ENCODE results near the gene SRPX2. TPM values are rescaled to one million over a fixed set of nuclear protein-coding genes. Genes with fewer than 3 reads are reported as not detected.

The SRPX2 gene
- total RNA-seq, 1 experiment from 2014 or later: 31.5 TPM

DNA sequence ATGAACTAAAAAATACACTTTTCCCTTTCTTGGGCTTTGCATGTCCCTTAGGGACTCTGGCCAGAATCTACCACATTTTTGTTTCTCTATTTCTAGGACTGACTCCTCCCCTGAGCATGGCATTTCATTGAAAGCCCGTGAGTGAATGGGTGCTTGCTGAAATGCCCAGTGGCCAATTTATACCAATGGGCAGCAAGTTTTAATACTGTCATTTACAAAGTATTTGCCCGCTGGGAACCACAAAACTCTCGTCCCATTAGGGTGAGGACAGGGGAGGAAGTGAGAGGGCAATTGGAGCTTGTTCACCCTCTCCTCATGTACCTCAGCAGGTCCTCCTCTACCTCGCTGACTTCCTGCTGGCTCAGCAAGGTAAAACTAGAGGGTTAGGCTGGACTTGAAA, 1.1 kb downstream of the SRPX2 start:
- no peak for DNase-seq
- peaks cover 25% of the 10 kb centered on the region for H3K36me3 Mint-ChIP-seq (ENCODE audit: insufficient read depth, unreplicated experiment)
- H3K9me3 Mint-ChIP-seq (ENCODE audit: low read depth, unreplicated experiment): no peaks in the 10 kb centered on the region
- CTCF ChIA-PET: interaction anchor here (1.2 kb wide), 1 partner anchor 26 kb away, joined by 3 read pairs; no protein-coding TSS in a partner anchor
- H3K27me3 Mint-ChIP-seq (ENCODE audit: unreplicated experiment): no peaks in the 10 kb centered on the region
- peak overlapping the region; percentile 70 for H3K4me3 Mint-ChIP-seq (ENCODE audit: low read depth, unreplicated experiment)
- TF ChIP-seq, protein P1, sequence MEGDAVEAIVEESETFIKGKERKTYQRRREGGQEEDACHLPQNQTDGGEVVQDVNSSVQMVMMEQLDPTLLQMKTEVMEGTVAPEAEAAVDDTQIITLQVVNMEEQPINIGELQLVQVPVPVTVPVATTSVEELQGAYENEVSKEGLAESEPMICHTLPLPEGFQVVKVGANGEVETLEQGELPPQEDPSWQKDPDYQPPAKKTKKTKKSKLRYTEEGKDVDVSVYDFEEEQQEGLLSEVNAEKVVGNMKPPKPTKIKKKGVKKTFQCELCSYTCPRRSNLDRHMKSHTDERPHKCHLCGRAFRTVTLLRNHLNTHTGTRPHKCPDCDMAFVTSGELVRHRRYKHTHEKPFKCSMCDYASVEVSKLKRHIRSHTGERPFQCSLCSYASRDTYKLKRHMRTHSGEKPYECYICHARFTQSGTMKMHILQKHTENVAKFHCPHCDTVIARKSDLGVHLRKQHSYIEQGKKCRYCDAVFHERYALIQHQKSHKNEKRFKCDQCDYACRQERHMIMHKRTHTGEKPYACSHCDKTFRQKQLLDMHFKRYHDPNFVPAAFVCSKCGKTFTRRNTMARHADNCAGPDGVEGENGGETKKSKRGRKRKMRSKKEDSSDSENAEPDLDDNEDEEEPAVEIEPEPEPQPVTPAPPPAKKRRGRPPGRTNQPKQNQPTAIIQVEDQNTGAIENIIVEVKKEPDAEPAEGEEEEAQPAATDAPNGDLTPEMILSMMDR (IDR thresholded peaks at IDR 0.05; ENCODE audit: unreplicated experiment): no peak
- BruUV-seq (replicated peaks): no TSS peak
- H3K27ac Mint-ChIP-seq (ENCODE audit: unreplicated experiment): peak overlapping the region; percentile 65
- intact Hi-C loops (cut with micrococcal nuclease; ENCODE audit: unreplicated experiment): no loop called here
- peaks cover 59% of the 10 kb centered on the region for H3K4me1 Mint-ChIP-seq (ENCODE audit: low read depth, unreplicated experiment)

DNA sequence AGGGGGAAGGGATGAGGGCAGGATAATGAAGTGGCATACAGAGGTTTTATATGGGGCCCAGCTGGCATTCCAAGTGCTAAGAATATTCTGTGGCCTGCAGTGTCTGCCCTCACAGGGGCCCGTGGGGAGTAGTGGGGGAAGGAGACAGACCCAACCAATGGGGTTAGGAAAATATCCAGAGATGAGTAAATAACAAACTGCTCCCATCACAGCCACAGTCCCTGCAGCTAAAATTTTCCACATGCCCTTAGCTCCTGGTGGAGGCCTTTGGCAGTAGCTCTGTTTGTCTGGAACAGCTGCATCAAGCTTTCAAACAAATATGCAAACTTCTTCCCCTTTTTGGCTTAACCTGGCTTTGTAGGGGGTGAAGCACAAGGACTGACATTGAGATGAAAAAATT, 3.1 kb downstream of the SRPX2 start:
- peaks cover 32% of the 10 kb centered on the region for H3K36me3 Mint-ChIP-seq (ENCODE audit: insufficient read depth, unreplicated experiment)
- TF ChIP-seq, protein P1 (IDR thresholded peaks at IDR 0.05; ENCODE audit: unreplicated experiment): no peak
- no peaks in the 10 kb centered on the region for H3K9me3 Mint-ChIP-seq (ENCODE audit: low read depth, unreplicated experiment)
- DNase-seq: no peak
- CTCF ChIA-PET: no interaction called here
- intact Hi-C loops (cut with micrococcal nuclease; ENCODE audit: unreplicated experiment): no loop called here
- no peak overlapping the region for H3K4me3 Mint-ChIP-seq (ENCODE audit: low read depth, unreplicated experiment)
- BruUV-seq (replicated peaks): no TSS peak
- H3K4me1 Mint-ChIP-seq (ENCODE audit: low read depth, unreplicated experiment): peaks cover 68% of the 10 kb centered on the region
- no peaks in the 10 kb centered on the region for H3K27me3 Mint-ChIP-seq (ENCODE audit: unreplicated experiment)
- H3K27ac Mint-ChIP-seq (ENCODE audit: unreplicated experiment): no peak overlapping the region

DNA sequence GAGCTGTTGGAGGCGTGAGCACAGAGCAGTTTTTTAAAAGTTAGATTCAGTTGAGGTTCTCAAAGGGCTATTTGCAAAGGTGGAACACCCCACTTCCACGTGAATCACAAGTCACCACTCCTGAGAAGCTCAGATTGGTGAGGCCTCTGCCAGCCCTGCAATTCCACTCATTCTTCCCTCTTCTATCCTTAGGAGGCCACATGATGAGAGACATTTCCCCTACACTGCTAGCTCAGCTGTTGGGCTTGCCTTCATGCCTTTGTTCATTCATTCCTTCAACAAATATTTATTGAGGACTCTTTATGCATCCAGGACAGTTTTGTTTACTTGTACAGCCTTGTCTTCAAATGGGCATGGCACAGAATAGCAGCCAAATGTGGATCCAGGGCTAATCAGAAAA, 3.7 kb downstream of the SRPX2 start:
- Mint-ChIP-seq H3K36me3 (ENCODE audit: insufficient read depth, unreplicated experiment) (peaks cover 33% of the 10 kb centered on the region), H3K4me3 (ENCODE audit: low read depth, unreplicated experiment) (no peak overlapping the region), H3K27ac (ENCODE audit: unreplicated experiment) (no peak overlapping the region), H3K4me1 (ENCODE audit: low read depth, unreplicated experiment) (peaks cover 68% of the 10 kb centered on the region), H3K9me3 (ENCODE audit: low read depth, unreplicated experiment) (no peaks in the 10 kb centered on the region), H3K27me3 (ENCODE audit: unreplicated experiment) (no peaks in the 10 kb centered on the region)
- TF ChIP-seq, protein P1 (IDR thresholded peaks at IDR 0.05; ENCODE audit: unreplicated experiment): no peak
- BruUV-seq (replicated peaks): no TSS peak
- intact Hi-C loops (cut with micrococcal nuclease; ENCODE audit: unreplicated experiment): no loop called here
- CTCF ChIA-PET: no interaction called here
- DNase-seq: no peak

DNA sequence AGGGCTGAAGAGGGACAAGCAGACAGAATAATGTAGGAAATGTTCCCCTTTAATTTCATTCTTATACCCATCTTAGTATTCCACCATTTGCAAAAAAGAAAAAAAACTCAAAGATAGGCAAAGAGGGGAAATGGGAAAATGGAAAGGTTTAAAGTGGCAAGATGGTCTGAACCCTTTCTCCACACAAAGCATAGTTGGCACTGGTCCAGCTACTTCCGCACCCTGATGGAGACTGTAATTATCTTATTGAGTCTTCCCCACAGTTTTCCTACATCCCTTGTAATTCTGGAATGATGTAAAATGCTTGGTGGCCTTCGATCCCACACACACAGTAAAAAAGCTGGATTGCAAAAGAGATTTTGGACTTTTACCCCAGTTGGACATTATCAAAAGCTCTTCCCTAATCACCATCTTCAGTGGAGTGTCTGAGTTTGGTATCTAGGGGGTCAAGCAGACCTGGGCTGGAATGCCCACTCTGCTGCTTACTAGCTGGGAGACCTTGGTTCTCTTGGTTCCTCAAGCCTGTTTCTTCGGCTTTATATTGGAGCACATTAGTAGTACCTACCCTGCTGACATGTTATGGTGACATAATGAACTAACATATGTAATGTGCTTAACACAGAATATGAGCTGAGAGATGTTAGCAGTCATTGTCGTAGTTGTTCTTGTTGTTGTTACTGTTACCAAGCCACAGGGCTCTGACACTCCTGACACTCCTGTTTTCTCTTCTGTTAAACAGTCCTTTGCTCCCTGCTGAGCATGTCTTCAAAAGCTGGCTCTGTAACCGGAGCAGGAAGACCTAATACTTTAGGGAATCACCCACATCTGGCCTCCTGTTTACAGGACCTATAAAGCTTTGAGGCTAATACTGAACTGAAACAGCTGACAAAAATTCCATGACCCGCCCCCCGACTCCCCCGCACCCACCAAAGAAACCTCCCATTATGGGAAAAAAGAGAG, 4.7 kb downstream of the SRPX2 start:
- Mint-ChIP-seq H3K4me1 (ENCODE audit: low read depth, unreplicated experiment) (peaks cover 68% of the 10 kb centered on the region), H3K9me3 (ENCODE audit: low read depth, unreplicated experiment) (no peaks in the 10 kb centered on the region), H3K36me3 (ENCODE audit: insufficient read depth, unreplicated experiment) (peaks cover 37% of the 10 kb centered on the region), H3K4me3 (ENCODE audit: low read depth, unreplicated experiment) (peak overlapping the region; percentile 14), H3K27me3 (ENCODE audit: unreplicated experiment) (no peaks in the 10 kb centered on the region), H3K27ac (ENCODE audit: unreplicated experiment) (peak overlapping the region; percentile 80)
- no TSS peak for BruUV-seq (replicated peaks)
- intact Hi-C loops (cut with micrococcal nuclease; ENCODE audit: unreplicated experiment): no loop called here
- TF ChIP-seq, protein P1 (IDR thresholded peaks at IDR 0.05; ENCODE audit: unreplicated experiment): no peak
- DNase-seq: no peak
- CTCF ChIA-PET: interaction anchor here (1.3 to 2.1 kb wide), 2 partner anchors 12 to 34 kb away, joined by 7 to 12 read pairs; partner anchors contain the start of gene TSPAN6
